Gastrocnemius medialis (tissue), 4 donors: Measurements from ENCODE around the gene ACTN3.

ENCODE experiments used
- CTCF ChIP-seq, 5 experiments: fragments of 450-650 bp in 3 of 5; fragments of 200-600 bp in 2 of 5; sonication (generic) in 2 of 5; IDR thresholded peaks in 4 of 5; conservative IDR thresholded peaks in 1 of 5; 1 replicate in 4 of 5; 2 replicates in 1 of 5; pipeline ENCODE4 v1.5.1; 2016 to 2019; ENCODE audit warnings: antibody characterized with exemption in 5 of 5, mild to moderate bottlenecking in 3 of 5, moderate library complexity in 3 of 5
- POLR2A ChIP-seq, 2 donors: fragments of 450-650 bp; IDR thresholded peaks; one replicate each; pipeline ENCODE4 v1.6.1; 2017; ENCODE audit warnings: antibody characterized with exemption in 2 of 2, mild to moderate bottlenecking in 2 of 2, moderate library complexity in 2 of 2

- TF ChIP-seq CTCF (IDR thresholded peaks at IDR 0.05 in 4 of 5, conservative IDR thresholded peaks at IDR 0.05 in 1 of 5) (no peak), POLR2A (IDR thresholded peaks at IDR 0.05) (no peak)
Observed at GRCh38 chr11:66567787-66568123, 21.1 kb downstream of the ACTN3 start.
